K562 (cell line): ENCODE data around the gene CCDC7. TPM values are rescaled to one million over a fixed set of nuclear protein-coding genes. Genes with fewer than 3 reads are reported as not detected.
A peak's percentile ranks its signal among the peaks of the same experiment; 100 is the strongest.

Experiments
- ATAC-seq: fragments of 200-7000 bp; cut with Tn5 transposase; 3 replicates; pipeline ENCODE4 v1.9.1; 2020; ENCODE audit warnings: moderate library complexity
- BruUV-seq: library from RNA; stranded (reverse); fragments of 400-500 nt; replicated peaks from 2 replicates; lab custom pipeline; 2021; lab: Mats Ljungman, UMichigan
- CTCF ChIA-PET: fragments of 300-600 bp; formaldehyde crosslinking; extraction: SDS; loops from one replicate; lab custom pipeline; 2021; ENCODE audit warnings: low intra/inter-chr PET ratio; lab: Yijun Ruan, JAX
- POLR2A ChIA-PET: fragments of 300-600, 350-650 bp; sonication (Branson Sonifier 250); formaldehyde crosslinking; extraction: SDS; loops from one replicate; lab custom pipeline; 2021; ENCODE audit warnings: antibody characterized with exemption, inconsistent platforms; lab: Yijun Ruan, JAX
- DNase-seq, 4 experiments: peaks; one replicate each; pipeline versions ENCODE4 v3.0.0 to v3.0.0-alpha.2; 2011 to 2018; ENCODE audit warnings: low spot score in 3 of 4, mixed read lengths in 3 of 4; ENCODE audit errors: extremely low read depth in 1 of 4
- FAIRE-seq: peaks from 2 replicates; lab custom pipeline; 2011; peaks lifted over from hg19 to GRCh38; lab: Jason Lieb, UNC
- H2AFZ ChIP-seq: 2 replicates; pipeline ENCODE4 v1.6.0; 2011; ENCODE audit warnings: low read depth, low read length, control low read depth, inconsistent platforms
- H3K27ac ChIP-seq: fragments of 200-600 bp; 3 replicates; pipeline ENCODE4 v1.8.0; 2011; ENCODE audit warnings: low read depth, mild to moderate bottlenecking, control low read depth, inconsistent platforms, low read length, moderate library complexity, mixed read lengths; ENCODE audit errors: extremely low read depth
- H3K27me3 ChIP-seq, 2 experiments: fragments of 300-600 bp in 1 of 2; 2 replicates in 1 of 2; 3 replicates in 1 of 2; pipeline versions ENCODE4 v1.6.0 to v1.8.0; 2011; ENCODE audit warnings: inconsistent platforms in 2 of 2, low read length in 2 of 2, mild to moderate bottlenecking in 1 of 2, mixed read lengths in 1 of 2, moderate library complexity in 1 of 2; ENCODE audit not compliant: control insufficient read depth in 2 of 2, insufficient read depth in 2 of 2
- H3K36me3 ChIP-seq: fragments of 300-600 bp; 3 replicates; pipeline ENCODE4 v1.8.0; 2011; ENCODE audit warnings: mild to moderate bottlenecking, low read length, inconsistent platforms; ENCODE audit not compliant: control insufficient read depth, insufficient read depth
- H3K4me1 ChIP-seq, 2 experiments: fragments of 200-600 bp in 1 of 2; replicated peaks in 1 of 2; 2 replicates in 1 of 2; 3 replicates in 1 of 2; pipeline versions ENCODE4 v1.5.1 to v1.8.0; 2011; ENCODE audit warnings: inconsistent platforms in 2 of 2, low read length in 2 of 2, mild to moderate bottlenecking in 1 of 2, mixed read lengths in 1 of 2, moderate library complexity in 1 of 2; ENCODE audit not compliant: control insufficient read depth in 2 of 2, insufficient read depth in 2 of 2
- H3K4me2 ChIP-seq: 2 replicates; pipeline ENCODE4 v1.6.1; 2011; ENCODE audit warnings: low read length, control low read depth, inconsistent platforms, mixed read lengths; ENCODE audit not compliant: insufficient read depth
- H3K4me3 ChIP-seq: fragments of 200-600 bp; sonication (generic), shearing (Covaris generic); 2 replicates; pipeline ENCODE4 v1.5.1; 2016; ENCODE audit warnings: control low read depth, inconsistent platforms
- H3K79me2 ChIP-seq: fragments of 200-600 bp; 3 replicates; pipeline ENCODE4 v1.8.0; 2011; ENCODE audit warnings: low read length, inconsistent platforms; ENCODE audit not compliant: control insufficient read depth, insufficient read depth
- H3K9ac ChIP-seq, 2 experiments: 2 replicates each; pipeline versions ENCODE4 v1.6.0 to v1.6.1; 2011; ENCODE audit warnings: low read depth in 2 of 2, low read length in 2 of 2, control low read depth in 1 of 2, inconsistent platforms in 1 of 2, mild to moderate bottlenecking in 1 of 2, mixed read lengths in 1 of 2; ENCODE audit not compliant: insufficient read depth in 1 of 2
- H3K9me1 ChIP-seq: one replicate; pipeline ENCODE4 v1.6.0; 2011; ENCODE audit warnings: inconsistent platforms, mild to moderate bottlenecking, low read length, moderate library complexity; ENCODE audit not compliant: control insufficient read depth, insufficient read depth
- H3K9me3 ChIP-seq: replicated peaks from 2 replicates; pipeline ENCODE4 v1.5.1; 2011; ENCODE audit warnings: low read depth, low read length, inconsistent platforms; ENCODE audit not compliant: control insufficient read depth, insufficient read depth
- H4K20me1 ChIP-seq: replicated peaks from 2 replicates; pipeline ENCODE4 v1.6.1; 2011; ENCODE audit warnings: low read length, inconsistent platforms, mixed read lengths; ENCODE audit not compliant: control insufficient read depth, insufficient read depth
- BRF1 ChIP-seq: IDR thresholded peaks from 3 replicates; pipeline ENCODE4 v1.6.1; 2011; ENCODE audit warnings: borderline replicate concordance, mild to moderate bottlenecking; ENCODE audit not compliant: insufficient read length; ENCODE audit errors: extremely low read depth
- WGBS: fragments of 100-300 bp; shearing (Covaris generic); methylation state at CpG from one replicate; pipeline ENCODE4 v1.1.6; 2016; ENCODE audit warnings: low coverage, mixed read lengths; ENCODE audit not compliant: insufficient coverage; ENCODE audit errors: missing lambda C conversion rate; 5-methylcytosine and 5-hydroxymethylcytosine counted together
- in situ Hi-C: fragments of 300-500 bp; cut with MboI; formaldehyde crosslinking; loops from 4 replicates; pipeline ENCODE4 v1.15.0; 2018; ENCODE audit warnings: inconsistent platforms, mixed read lengths
- intact Hi-C: fragments of 100-400 bp; cut with micrococcal nuclease; formaldehyde crosslinking; loops from 2 replicates; pipeline ENCODE4 v1.14.2; 2022
- polyA plus RNA-seq, 8 experiments: library from polyadenylated mRNA; depleted of rRNA in 4 of 8; stranded (reverse) in 5 of 8; unstranded in 3 of 8; fragments of >200 nt; fragmentation: Nextera tagmentation in 2 of 8; fragmentation: Illumina TruSeq in 1 of 8; extraction: Ambion mirVana in 2 of 8; extraction: Trizol in 1 of 8; gene quantifications; 2 replicates each; pipeline versions ENCODE4 v1.2.1 to v1.2.3, GENCODE V29; 2011 to 2014; ENCODE audit warnings: inconsistent platforms in 1 of 8, missing spikeins in 1 of 8
- total RNA-seq, 7 experiments: library from RNA; depleted of rRNA in 6 of 7; stranded (reverse); fragments of >200 nt in 6 of 7; fragmentation: Illumina TruSeq in 2 of 7; extraction: Trizol in 2 of 7; gene quantifications; 2 replicates each; pipeline versions ENCODE4 v1.2.1 to v1.2.3, GENCODE V29; 2011 to 2021; ENCODE audit warnings: low replicate concordance in 1 of 7
- TF ChIP-seq, protein P1 (sequence below), 3 experiments: IDR thresholded peaks in 2 of 3; conservative IDR thresholded peaks in 1 of 3; 2 replicates each; pipeline ENCODE4 v1.5.1; 2011 to 2012; ENCODE audit warnings: low read length in 3 of 3, mild to moderate bottlenecking in 3 of 3, control low read depth in 2 of 3, improper control_type of control experiment in 1 of 3, inconsistent platforms in 1 of 3, low read depth in 1 of 3, mixed read lengths in 1 of 3, moderate library complexity in 1 of 3; ENCODE audit not compliant: insufficient read depth in 2 of 3

CCDC7 gene
- total and polyA plus RNA-seq, 9 of the 15 experiments (the other 6 are each of a cell fraction or from before 2014, with no cell fraction given) = 1.5 to 6.6 (median 2.7) TPM

DNA sequence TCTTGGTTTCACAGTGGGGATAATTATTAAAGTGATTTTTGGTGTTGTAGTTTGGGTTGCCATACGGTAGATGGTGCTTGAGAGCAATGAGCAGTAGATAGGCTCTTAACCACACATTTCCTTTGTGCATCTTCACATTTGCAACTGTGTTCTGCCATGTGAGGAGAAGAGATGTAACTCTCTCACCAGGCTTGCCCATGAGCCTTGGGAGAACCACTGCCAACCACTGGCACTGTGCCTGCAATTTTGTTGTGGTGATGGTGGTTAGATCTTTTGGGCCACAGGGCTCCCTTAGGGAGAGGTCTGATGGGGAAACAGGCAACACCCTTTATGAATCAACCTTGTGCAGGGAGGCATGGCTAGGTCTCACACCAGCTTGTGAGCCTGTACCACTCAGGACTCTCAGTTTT is 204.3 kb downstream of the CCDC7 start:
- no peak; the same call in 2 of the 3 replicates for ATAC-seq

More for the DNA sequence above, 204.3 kb downstream of the CCDC7 start:
- H3K27me3 ChIP-seq = no peaks in the 10 kb centered on the region
- intact Hi-C loops (no loop called here), in situ Hi-C loops (no loop called here)
- no peak overlapping the region for H3K4me3 ChIP-seq
- ChIA-PET CTCF (interaction anchor here (0.6 kb wide), 2 partner anchors 35 to 506 kb away, joined by 3 read pairs; no protein-coding TSS in a partner anchor), POLR2A (no interaction called here)
- no peak for FAIRE-seq
- no TSS peak for BruUV-seq
- no peaks in the 10 kb centered on the region for H3K9me3 ChIP-seq
- H4K20me1 ChIP-seq = no peaks in the 10 kb centered on the region
- H3K4me1 ChIP-seq = no peaks in the 10 kb centered on the region
- peak in 1 of 4 experiments; percentile 13 for DNase-seq
- no peaks in the 10 kb centered on the region for H3K36me3 ChIP-seq
- H2AFZ ChIP-seq = no peak overlapping the region
- H3K27ac ChIP-seq = no peak overlapping the region
- H3K79me2 ChIP-seq = no peaks in the 10 kb centered on the region
- 10% methylated on average over 1 of the region's 1 CpG for WGBS
- H3K9me1 ChIP-seq = no peaks in the 10 kb centered on the region
- H3K4me2 ChIP-seq = no peak overlapping the region
- no peak overlapping the region for H3K9ac ChIP-seq
- TF ChIP-seq, protein P1, sequence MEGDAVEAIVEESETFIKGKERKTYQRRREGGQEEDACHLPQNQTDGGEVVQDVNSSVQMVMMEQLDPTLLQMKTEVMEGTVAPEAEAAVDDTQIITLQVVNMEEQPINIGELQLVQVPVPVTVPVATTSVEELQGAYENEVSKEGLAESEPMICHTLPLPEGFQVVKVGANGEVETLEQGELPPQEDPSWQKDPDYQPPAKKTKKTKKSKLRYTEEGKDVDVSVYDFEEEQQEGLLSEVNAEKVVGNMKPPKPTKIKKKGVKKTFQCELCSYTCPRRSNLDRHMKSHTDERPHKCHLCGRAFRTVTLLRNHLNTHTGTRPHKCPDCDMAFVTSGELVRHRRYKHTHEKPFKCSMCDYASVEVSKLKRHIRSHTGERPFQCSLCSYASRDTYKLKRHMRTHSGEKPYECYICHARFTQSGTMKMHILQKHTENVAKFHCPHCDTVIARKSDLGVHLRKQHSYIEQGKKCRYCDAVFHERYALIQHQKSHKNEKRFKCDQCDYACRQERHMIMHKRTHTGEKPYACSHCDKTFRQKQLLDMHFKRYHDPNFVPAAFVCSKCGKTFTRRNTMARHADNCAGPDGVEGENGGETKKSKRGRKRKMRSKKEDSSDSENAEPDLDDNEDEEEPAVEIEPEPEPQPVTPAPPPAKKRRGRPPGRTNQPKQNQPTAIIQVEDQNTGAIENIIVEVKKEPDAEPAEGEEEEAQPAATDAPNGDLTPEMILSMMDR (IDR thresholded peaks at IDR 0.05 in 2 of 3, conservative IDR thresholded peaks at IDR 0.05 in 1 of 3; ENCODE audit: insufficient read depth in 2 of 3, low read depth in 1 of 3, low read length in 3 of 3) = peak in 2 of 3 experiments; percentile 34 to 38; a peak in 2 of 6 replicates
- no peak for TF ChIP-seq BRF1
